ENCODE data around the gene ZCWPW2. TPM values are rescaled to one million over a fixed set of nuclear protein-coding genes. Genes with fewer than 3 reads are reported as not detected.
A peak's percentile ranks its signal among the peaks of the same experiment; 100 is the strongest.

ZCWPW2 gene
- total and polyA plus RNA-seq, 7 donors = 0.74 to 4.0 (median 2.7) TPM

DNA sequence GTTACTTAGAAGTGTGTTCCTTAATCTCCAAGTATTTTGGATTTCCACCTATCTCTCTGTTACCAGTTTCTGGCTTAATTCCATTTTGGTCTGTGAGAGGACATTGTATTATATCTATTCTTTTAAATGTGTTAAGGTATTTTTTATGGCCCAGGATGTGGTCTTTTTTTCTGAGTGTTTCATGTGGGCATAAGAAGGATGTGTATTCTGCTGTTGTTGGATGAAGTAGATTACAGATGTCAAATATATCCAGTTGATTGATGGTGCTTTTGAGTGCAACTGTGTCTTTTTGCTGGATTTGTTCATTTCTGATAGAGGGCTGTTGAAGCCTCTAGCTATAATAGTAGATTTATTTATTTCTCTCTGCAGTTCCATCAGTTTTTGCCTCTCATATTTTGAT lies 136.6 kb downstream of the ZCWPW2 start:
- TF ChIP-seq, protein P1, sequence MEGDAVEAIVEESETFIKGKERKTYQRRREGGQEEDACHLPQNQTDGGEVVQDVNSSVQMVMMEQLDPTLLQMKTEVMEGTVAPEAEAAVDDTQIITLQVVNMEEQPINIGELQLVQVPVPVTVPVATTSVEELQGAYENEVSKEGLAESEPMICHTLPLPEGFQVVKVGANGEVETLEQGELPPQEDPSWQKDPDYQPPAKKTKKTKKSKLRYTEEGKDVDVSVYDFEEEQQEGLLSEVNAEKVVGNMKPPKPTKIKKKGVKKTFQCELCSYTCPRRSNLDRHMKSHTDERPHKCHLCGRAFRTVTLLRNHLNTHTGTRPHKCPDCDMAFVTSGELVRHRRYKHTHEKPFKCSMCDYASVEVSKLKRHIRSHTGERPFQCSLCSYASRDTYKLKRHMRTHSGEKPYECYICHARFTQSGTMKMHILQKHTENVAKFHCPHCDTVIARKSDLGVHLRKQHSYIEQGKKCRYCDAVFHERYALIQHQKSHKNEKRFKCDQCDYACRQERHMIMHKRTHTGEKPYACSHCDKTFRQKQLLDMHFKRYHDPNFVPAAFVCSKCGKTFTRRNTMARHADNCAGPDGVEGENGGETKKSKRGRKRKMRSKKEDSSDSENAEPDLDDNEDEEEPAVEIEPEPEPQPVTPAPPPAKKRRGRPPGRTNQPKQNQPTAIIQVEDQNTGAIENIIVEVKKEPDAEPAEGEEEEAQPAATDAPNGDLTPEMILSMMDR (IDR thresholded peaks at IDR 0.05) = no peak
- intact Hi-C loops (cut with DNase I) = no loop called here
- Histone ChIP-seq H3K27me3 (ENCODE audit: insufficient read depth in 3 of 3, low read length in 2 of 3) (no peaks in the 10 kb centered on the region), H3K9me3 (no peaks in the 10 kb centered on the region), H3K36me3 (ENCODE audit: insufficient read depth in 1 of 2, low read depth in 1 of 2) (peaks cover 0 to 2% of the 10 kb centered on the region in 2 donors), H3K4me1 (no peaks in the 10 kb centered on the region), H3K27ac (no peak overlapping the region), H3K4me3 (no peak overlapping the region)
- ATAC-seq (no peak), DNase-seq (no peak)

DNA sequence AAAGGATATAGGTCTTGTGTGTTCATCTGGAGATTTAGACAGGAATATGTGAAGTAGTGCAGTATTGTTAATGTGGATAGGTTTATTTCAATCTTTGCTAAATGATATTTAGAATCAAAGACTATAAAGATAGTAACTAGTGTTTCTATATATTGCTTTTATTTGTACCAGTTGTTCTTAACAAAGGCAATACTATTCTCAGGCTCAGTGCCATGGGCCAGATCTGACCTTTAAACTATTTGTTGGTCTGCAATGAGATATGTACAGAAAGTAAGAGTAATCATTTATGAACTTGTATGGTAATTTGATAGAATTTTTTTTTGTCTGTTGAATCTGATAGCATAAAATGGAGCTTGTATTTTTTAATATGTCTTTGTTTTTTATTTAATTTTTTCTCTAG lies 146.8 kb downstream of the ZCWPW2 start:
- no peak for ATAC-seq
- Histone ChIP-seq H3K36me3 (ENCODE audit: insufficient read depth in 1 of 2, low read depth in 1 of 2) (no peaks in the 10 kb centered on the region), H3K9me3 (no peaks in the 10 kb centered on the region), H3K27ac (no peak overlapping the region), H3K4me1 (no peaks in the 10 kb centered on the region), H3K4me3 (no peak overlapping the region), H3K27me3 (ENCODE audit: insufficient read depth in 3 of 3, low read length in 2 of 3) (no peaks in the 10 kb centered on the region)
- TF ChIP-seq, protein P1 (IDR thresholded peaks at IDR 0.05) = no peak
- no peak for DNase-seq
- intact Hi-C loops (cut with DNase I) = no loop called here

DNA sequence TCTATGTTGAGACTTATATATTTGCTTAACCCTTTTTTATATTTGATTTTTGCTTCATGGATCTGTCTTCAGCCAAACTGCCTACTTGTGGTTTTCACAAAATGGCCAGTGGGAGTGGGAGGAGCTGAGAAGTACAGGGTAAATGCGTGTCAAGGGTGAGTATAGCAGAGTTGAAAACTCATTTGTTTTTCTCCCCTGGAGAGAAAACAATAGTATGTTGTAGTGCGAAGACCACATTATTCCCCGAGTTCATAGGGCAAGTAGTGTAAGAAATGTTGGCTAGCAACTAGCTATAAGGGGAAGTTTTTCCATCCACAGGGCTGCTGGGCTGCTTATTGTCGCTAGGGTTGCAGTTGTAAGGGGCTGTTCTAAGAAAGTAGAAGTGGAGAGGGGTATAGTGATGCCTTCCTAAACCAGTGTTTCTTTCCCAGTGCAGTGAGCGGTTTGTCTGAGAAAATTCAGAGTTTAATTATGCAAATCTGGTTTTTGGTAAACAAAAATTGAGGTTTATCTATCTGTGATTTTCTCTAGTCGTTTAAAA lies 153.9 kb downstream of the ZCWPW2 start:
- Histone ChIP-seq H3K27me3 (ENCODE audit: insufficient read depth in 3 of 3, low read length in 2 of 3) (no peaks in the 10 kb centered on the region), H3K36me3 (ENCODE audit: insufficient read depth in 1 of 2, low read depth in 1 of 2) (no peaks in the 10 kb centered on the region), H3K4me1 (no peaks in the 10 kb centered on the region), H3K4me3 (no peak overlapping the region), H3K9me3 (no peaks in the 10 kb centered on the region), H3K27ac (no peak overlapping the region)
- TF ChIP-seq, protein P1 (IDR thresholded peaks at IDR 0.05) = no peak
- intact Hi-C loops (cut with DNase I) = no loop called here
- WGBS, 3 donors = 78 to 85% (median 82%) methylated on average over 6 of the region's 6 CpGs
- DNase-seq (no peak), ATAC-seq (no peak)

DNA sequence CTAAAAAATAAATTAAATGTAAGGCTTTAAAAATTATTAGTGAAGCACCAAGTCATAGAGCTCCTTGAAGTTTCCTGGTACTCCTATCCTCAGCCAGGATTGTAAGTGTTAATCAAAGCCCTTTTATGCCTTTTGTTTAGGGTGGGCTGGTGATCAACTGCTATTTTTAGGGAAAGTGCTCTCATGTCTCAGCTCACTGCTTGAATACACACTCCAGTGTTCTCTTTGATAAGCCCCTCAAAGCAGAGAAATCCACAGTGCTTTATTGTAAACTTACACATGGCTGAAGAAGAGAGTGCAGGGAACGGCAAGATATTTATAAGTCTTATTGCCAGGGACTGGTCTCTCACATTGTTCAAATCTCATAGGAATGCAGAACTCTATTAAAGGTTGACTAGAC lies 156.5 kb downstream of the ZCWPW2 start:
- Histone ChIP-seq H3K4me1 (no peaks in the 10 kb centered on the region), H3K36me3 (ENCODE audit: insufficient read depth in 1 of 2, low read depth in 1 of 2) (no peaks in the 10 kb centered on the region), H3K4me3 (no peak overlapping the region), H3K27me3 (ENCODE audit: insufficient read depth in 3 of 3, low read length in 2 of 3) (no peaks in the 10 kb centered on the region), H3K9me3 (no peaks in the 10 kb centered on the region), H3K27ac (no peak overlapping the region)
- no peak for ATAC-seq
- DNase-seq = no peak
- TF ChIP-seq, protein P1 (IDR thresholded peaks at IDR 0.05) = no peak
- 0 to 35% (median 33%) methylated on average over 1 of the region's 1 CpG for WGBS, 3 donors
- intact Hi-C loops (cut with DNase I) = no loop called here

DNA sequence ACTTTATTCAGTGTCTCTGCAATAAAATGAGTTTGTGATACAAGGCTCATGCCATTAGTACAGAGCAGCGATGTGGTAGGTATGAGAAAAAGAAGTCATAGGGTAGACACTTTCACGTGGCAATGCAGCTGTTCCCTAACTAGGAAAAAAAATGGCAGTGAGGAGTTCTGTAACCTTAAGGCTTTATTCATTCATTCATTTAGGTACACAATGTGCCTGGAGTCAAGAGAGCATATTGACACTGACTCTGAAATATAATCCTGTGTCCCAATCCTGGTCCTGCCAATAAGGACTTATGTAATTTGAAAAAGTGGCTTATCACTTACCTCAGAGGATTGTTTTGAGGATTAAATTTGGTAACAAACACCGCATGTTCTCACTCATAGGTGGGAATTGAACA lies 173.1 kb downstream of the ZCWPW2 start:
- WGBS, 3 donors = 54 to 65% (median 57%) methylated on average over 3 of the region's 3 CpGs
- no peaks in the 10 kb centered on the region for H3K9me3 ChIP-seq
- no peaks in the 10 kb centered on the region for H3K27me3 ChIP-seq (ENCODE audit: insufficient read depth in 3 of 3, low read length in 2 of 3)
- H3K27ac ChIP-seq = no peak overlapping the region
- intact Hi-C loops (cut with DNase I) = no loop called here
- H3K4me3 ChIP-seq = no peak overlapping the region
- ATAC-seq (peak in 2 of 4 donors; percentile 38 to 54), DNase-seq (no peak)
- TF ChIP-seq, protein P1 (IDR thresholded peaks at IDR 0.05) = no peak
- H3K4me1 ChIP-seq = no peaks in the 10 kb centered on the region
- H3K36me3 ChIP-seq (ENCODE audit: insufficient read depth in 1 of 2, low read depth in 1 of 2) = no peaks in the 10 kb centered on the region

Data from psoas muscle (tissue), 8 donors.